Neural cell (in vitro differentiated cells): Measurements from ENCODE around the gene SELL.

Source experiments
- EZH2 ChIP-seq: fragments of 200-600, 300-800 bp; shearing (Covaris generic), sonication (generic); IDR thresholded peaks from 2 replicates; pipeline ENCODE4 v1.6.1; 2014; ENCODE audit warnings: antibody characterized with exemption, low read length, borderline replicate concordance, mild to moderate bottlenecking; ENCODE audit not compliant: insufficient read depth, poor library complexity, severe bottlenecking
- MXI1 ChIP-seq: fragments of 450-650 bp; conservative IDR thresholded peaks from 2 replicates; pipeline ENCODE4 v1.6.1; 2014; ENCODE audit warnings: antibody characterized with exemption, mild to moderate bottlenecking; ENCODE audit not compliant: poor library complexity, severe bottlenecking
- POLR2AphosphoS5 ChIP-seq: IDR thresholded peaks from 2 replicates; pipeline ENCODE4 v1.6.1; 2012
- RAD21 ChIP-seq: fragments of 450-650 bp; conservative IDR thresholded peaks from 2 replicates; pipeline ENCODE4 v1.6.1; 2014; ENCODE audit warnings: antibody characterized with exemption, mild to moderate bottlenecking, moderate library complexity
- REST ChIP-seq: IDR thresholded peaks from 2 replicates; pipeline ENCODE4 v1.6.1; 2012; ENCODE audit warnings: borderline replicate concordance
- SMC3 ChIP-seq: fragments of 450-650 bp; conservative IDR thresholded peaks from 2 replicates; pipeline ENCODE4 v1.6.1; 2014; ENCODE audit warnings: antibody characterized with exemption, mild to moderate bottlenecking, moderate library complexity; ENCODE audit not compliant: poor library complexity
- TAF1 ChIP-seq: IDR thresholded peaks from 2 replicates; pipeline ENCODE4 v1.6.1; 2012; ENCODE audit warnings: low read depth
- TF ChIP-seq, protein P1 (sequence below): fragments of 450-650 bp; IDR thresholded peaks from 2 replicates; pipeline ENCODE4 v1.5.1; 2014; ENCODE audit warnings: antibody characterized with exemption, mild to moderate bottlenecking, moderate library complexity; ENCODE audit not compliant: poor library complexity, severe bottlenecking

- TF ChIP-seq MXI1 (no peak), TAF1 (no peak), EZH2 (no peak), POLR2AphosphoS5 (no peak), SMC3 (no peak), REST (no peak), RAD21 (no peak)
- TF ChIP-seq, protein P1, sequence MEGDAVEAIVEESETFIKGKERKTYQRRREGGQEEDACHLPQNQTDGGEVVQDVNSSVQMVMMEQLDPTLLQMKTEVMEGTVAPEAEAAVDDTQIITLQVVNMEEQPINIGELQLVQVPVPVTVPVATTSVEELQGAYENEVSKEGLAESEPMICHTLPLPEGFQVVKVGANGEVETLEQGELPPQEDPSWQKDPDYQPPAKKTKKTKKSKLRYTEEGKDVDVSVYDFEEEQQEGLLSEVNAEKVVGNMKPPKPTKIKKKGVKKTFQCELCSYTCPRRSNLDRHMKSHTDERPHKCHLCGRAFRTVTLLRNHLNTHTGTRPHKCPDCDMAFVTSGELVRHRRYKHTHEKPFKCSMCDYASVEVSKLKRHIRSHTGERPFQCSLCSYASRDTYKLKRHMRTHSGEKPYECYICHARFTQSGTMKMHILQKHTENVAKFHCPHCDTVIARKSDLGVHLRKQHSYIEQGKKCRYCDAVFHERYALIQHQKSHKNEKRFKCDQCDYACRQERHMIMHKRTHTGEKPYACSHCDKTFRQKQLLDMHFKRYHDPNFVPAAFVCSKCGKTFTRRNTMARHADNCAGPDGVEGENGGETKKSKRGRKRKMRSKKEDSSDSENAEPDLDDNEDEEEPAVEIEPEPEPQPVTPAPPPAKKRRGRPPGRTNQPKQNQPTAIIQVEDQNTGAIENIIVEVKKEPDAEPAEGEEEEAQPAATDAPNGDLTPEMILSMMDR, result no peak
Observed at GRCh38 chr1:169733924-169734323, 22.5 kb upstream of the SELL start, which contains the start of gene SELE.
